GM12873 (cell line): ENCODE results near the gene NOS1AP.
A peak's percentile ranks its signal among the peaks of the same experiment; 100 is the strongest.

Experiments
- CTCF ChIP-seq: IDR thresholded peaks from 2 replicates; pipeline ENCODE4 v1.5.1; 2012; ENCODE audit warnings: low read depth, mild to moderate bottlenecking, moderate library complexity, low read length, control low read depth; ENCODE audit not compliant: insufficient read depth; ENCODE audit errors: missing control alignments

Gene NOS1AP

GRCh38 chr1:162391790-162392563 lies 322.5 kb downstream of the NOS1AP start:
- peak; percentile 76 for TF ChIP-seq CTCF

- TF ChIP-seq CTCF, result no peak
Observed at GRCh38 chr1:162396201-162396906, 326.9 kb downstream of the NOS1AP start.

GRCh38 chr1:162397039-162397448 lies 327.6 kb downstream of the NOS1AP start:
- no peak for TF ChIP-seq CTCF

- no peak for TF ChIP-seq CTCF
Observed at GRCh38 chr1:162397943-162398560, 328.6 kb downstream of the NOS1AP start.

- no peak for TF ChIP-seq CTCF
Observed at GRCh38 chr1:162398999-162399580, 329.6 kb downstream of the NOS1AP start.

- no peak for TF ChIP-seq CTCF
Observed at GRCh38 chr1:162400790-162401355, 331.4 kb downstream of the NOS1AP start.
